Right lobe of liver (tissue), 4 donors: Measurements from ENCODE around the gene PRAMEF5.
"Not testable (repeated sequence)": the region's sequence is repeated elsewhere in the genome, so short reads cannot be mapped to it uniquely, and the experiment has no call there.

Experiments
- CTCF ChIP-seq, 4 donors: fragments of 200-600 bp in 3 of 4; fragments of 450-650 bp in 1 of 4; IDR thresholded peaks; one replicate each; pipeline versions ENCODE4 v1.5.1 to v1.8.0; 2016 to 2022; ENCODE audit warnings: antibody characterized with exemption in 4 of 4, mild to moderate bottlenecking in 2 of 4
- POLR2A ChIP-seq: fragments of 450-650 bp; IDR thresholded peaks from one replicate; pipeline ENCODE4 v1.6.1; 2017; ENCODE audit warnings: antibody characterized with exemption, mild to moderate bottlenecking
- donor health status: DM: no; HTN: no; CAD: no.
- donor health status: DM: no; HTN: no; CAD: no.
- donor health status: DM: no; HTN: yes; CAD: no.

DNA sequence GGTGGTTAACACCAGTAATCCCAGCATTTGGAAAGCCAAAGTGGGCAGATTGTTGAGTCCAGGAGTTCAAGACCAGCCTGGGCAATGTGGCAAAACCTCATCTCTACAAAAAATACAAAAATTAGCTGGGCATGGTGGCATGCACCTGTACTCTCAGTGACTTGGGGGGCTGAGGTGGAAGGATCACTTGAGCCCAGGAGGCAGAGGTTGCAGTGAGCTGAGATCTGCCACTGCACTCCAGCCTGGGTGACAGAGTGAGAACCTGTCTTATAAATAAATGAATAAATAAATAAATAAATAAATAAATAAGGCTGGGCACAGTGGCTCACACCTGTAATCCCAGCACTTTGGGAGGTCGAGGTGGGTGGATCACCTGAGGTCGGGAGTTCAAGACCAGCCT, 21.9 kb upstream of the PRAMEF5 start:
- not testable (repeated sequence) for TF ChIP-seq CTCF (IDR thresholded peaks at IDR 0.05); POLR2A
